Measurements from ENCODE around the gene RRM2.
"Not testable (repeated sequence)": the region's sequence is repeated elsewhere in the genome, so short reads cannot be mapped to it uniquely, and the experiment has no call there.

RRM2 gene

DNA sequence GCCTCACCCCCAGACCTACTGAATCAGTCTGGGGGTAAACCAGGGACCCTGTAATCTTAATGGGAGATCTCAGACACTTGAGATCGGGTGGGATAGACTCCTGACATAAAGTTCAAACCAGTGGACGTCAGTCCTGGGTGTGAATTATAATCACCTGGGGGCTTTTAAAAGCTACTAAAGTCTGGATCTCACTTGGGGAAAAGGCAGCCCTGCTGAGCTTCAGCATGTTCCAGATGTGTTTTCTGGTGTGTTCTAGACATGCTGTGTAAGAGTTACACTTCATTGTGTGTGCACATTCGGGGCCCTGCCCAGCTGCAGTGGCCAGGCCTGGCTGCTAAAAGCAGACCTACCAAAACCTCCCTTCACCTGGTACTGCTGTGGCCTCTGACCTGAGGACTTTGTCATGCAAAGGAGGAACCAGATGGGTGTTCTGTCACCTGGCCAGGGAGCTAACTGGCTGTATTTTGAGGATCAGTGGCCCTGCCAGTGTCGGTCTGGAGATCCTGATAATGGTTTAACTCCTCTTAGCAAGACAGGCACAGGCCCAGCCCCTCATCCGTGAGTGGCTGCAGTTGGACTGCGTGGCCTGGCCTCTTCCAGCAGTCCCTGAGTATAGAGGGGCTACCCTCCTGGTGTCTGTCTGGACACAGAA is 10.6 kb downstream of the RRM2 start:
- DNase-seq, result no peak

- DNase-seq, result no peak
Measured at GRCh38 chr2:10135296-10136089, 13.0 kb downstream of the RRM2 start.

GRCh38 chr2:10136101-10136934 is 13.8 kb downstream of the RRM2 start:
- no peak for DNase-seq

- no peak for DNase-seq
Measured at GRCh38 chr2:10137053-10137843, 14.7 kb downstream of the RRM2 start.

- DNase-seq, result no peak
Measured at GRCh38 chr2:10139536-10139935, 17.0 kb downstream of the RRM2 start.

DNA sequence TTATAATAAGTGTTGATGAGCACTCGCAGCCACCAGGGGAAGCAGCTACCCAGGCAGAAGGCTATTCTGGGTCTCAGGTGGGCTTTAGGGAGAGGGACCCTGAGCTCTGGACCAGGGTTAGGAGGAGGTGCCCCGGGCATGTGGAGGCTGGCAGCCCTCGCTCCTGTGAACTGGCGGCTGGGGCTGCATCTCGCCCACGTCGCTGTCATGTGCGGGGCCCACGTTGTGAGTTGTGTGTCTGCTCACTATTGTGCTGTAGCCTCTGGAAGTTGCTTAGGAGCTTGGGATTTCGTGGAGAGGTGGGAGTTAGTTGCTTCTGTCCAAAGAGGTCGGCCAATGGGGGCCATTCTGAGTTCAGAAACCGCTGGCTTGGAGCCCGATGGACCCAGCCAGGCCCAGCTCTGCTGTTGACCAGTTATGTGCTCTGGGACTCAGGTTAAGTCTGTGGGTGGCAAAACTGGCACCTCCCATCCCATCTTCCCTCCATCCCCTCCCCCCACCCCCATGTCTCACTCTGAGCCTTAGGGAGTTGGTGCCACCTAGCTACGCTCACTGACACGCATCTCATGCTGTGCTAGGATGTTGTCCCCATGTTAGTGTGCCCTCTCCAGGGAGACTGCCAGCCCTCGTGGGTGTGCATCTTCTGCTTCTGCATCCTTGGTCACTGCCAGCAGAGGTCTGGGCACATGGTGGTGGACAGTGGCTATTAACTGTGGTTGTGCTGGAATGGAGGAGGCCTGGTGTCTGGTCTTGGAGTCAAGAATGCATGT is 18.5 kb downstream of the RRM2 start:
- DNase-seq, result no peak

GRCh38 chr2:10141736-10142639 is 19.4 kb downstream of the RRM2 start:
- no peak for DNase-seq

- DNase-seq, result no peak
Measured at GRCh38 chr2:10142640-10142965, 20.1 kb downstream of the RRM2 start.

- DNase-seq, result no peak
Measured at GRCh38 chr2:10144771-10145518, 22.4 kb downstream of the RRM2 start.

- DNase-seq, result no peak
Measured at GRCh38 chr2:10145519-10146357, 23.2 kb downstream of the RRM2 start.

DNA sequence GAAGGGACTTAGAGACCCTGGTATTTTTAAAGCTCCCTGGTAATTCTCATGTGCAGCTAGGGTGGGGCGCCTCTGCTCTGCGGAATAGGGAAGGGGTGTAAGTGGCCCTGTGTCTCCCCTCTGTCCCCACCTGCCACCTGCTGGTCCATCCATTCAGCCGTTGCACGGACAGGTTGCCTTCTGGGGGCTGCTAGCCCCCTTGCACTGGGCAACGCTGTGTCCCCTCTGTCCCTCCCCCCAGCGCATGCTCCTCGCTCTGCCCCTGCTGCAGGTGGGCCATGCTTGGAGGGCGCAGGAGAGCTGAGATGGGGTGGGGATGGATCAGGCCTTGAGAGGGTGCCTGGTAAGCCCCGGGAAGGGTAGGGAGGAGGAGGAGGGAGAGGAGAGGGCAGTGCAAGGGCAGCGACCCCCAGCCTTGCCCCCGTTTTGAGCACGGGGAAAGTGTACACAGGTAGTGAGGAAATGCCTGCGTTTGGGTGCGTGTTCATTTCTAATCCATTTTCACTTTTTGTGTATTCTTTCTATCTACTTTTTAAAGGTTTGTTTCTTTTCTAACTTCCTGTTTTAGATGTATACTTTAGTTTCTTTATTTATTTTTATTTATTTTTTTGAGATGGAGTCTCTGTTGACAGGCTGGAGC is 23.9 kb downstream of the RRM2 start:
- DNase-seq, result no peak

DNA sequence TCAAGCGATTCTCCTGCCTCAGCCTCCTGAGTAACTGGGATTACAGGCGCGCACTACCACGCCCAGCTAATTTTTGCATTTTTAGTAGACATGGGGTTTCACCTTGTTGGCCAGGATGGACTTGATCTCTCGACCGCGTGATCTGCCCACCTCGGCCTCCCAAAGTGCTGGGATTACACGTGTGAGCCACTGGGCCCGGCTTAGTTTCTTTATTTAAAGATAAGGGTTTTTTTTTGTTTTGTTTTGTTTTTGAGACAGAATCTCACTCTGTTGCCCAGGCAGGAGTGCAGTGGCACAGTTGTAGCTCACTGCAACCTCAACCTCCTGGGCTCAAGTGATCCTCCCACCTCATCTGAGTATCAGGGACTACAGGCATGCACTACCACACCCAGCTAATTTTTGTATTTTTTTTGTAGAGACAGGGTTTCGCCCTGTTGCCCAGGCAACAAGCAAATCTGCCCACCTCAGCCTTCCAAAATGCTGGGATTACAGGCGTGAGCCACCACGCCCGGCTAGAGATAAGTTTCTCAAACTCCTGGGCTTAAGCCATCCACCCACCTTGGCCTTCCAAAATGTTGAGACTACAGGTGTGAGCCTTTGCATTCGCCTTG is 24.6 kb downstream of the RRM2 start:
- not testable (repeated sequence) for DNase-seq

DNA sequence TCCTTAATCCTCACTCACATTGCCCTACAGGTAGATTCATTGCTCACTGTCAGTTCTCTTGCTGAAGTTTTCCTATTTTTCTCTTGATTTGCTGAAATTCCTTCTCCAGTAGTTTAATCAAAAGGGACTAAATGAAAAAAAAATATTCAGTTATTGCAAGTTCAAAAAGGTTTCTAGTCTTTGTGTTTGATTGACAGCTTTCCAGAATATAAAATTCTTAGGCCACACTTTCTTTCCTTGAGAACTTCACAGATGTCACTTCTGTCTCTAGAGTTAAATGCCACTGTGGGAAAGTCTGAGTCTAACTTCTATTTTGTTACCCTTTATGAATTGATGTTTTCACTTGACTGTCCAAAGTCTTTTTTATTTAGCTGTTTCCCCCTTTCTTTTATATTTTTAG is 25.7 kb downstream of the RRM2 start:
- DNase-seq, result no peak

- no peak for DNase-seq
Measured at GRCh38 chr2:10149635-10150034, 27.1 kb downstream of the RRM2 start.

DNA sequence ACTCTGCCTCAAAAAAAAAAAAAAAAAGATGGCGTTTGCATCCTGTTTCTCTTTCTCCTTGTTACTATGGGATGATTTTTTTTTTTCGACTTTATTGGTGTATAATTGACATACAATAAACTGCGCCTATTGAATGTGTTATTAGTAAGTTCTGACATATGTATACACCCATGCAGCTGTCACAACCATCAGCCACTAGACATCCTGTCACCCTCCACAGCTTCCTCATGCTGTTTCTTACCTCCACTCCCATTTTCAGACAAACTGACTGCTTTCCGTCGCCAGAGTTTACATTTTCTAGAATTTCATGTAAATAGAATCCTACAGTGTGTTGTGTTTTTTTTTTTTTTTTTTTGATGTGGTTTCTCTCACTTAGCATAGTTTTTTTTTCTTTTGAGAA is 27.9 kb downstream of the RRM2 start:
- no peak for DNase-seq

DNA sequence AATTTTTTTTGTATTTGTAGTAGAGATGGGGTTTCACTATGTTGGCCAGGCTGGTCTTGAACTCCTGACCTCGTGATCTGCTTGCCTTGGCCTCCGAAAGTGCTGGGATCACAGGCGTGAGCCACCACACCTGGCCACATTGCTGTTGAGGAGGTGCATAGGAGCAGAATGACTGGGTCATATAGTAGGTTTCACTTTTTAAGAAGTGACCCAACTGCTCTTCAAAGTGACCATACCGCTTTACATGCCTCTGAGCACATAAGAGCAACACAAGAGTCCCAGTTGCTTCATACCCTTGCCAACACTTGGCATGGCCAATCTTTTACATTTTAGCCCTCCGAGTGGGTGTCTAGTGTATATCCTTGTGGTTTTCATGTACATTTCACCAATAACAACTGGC is 28.9 kb downstream of the RRM2 start:
- no peak for DNase-seq

DNA sequence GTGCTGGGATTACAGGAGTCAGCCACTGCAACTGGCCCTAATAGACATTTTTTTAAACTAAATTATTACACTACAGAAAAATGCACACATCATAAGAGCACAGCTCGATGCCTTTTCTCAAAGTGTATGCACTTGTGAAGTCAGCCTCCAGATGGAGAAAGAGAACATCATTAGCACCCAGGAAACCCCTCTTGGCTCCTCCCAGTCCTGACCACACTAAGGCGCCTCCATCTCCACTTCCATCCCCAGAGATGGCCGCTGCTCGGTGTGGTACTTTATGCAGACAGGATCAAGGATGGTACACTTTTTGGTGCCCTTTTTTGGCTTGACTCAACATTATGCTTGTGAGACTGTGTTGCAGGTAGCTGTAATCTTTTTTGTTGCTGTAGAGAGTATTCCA is 34.8 kb downstream of the RRM2 start:
- DNase-seq, result no peak

- no peak for DNase-seq
Measured at GRCh38 chr2:10158681-10159080, 36.1 kb downstream of the RRM2 start.
